ENCODE measurements around the gene HLA-DQA2. TPM values are rescaled to one million over a fixed set of nuclear protein-coding genes. Genes with fewer than 3 reads are reported as not detected.
"Not testable (repeated sequence)": the region's sequence is repeated elsewhere in the genome, so short reads cannot be mapped to it uniquely, and the experiment has no call there.

The HLA-DQA2 gene
- polyA plus RNA-seq (ENCODE audit: insufficient read length in 4 of 4), result under 1 TPM in 2 of 4 donors, not detected in 2; 0.14 to 0.38 TPM

DNA sequence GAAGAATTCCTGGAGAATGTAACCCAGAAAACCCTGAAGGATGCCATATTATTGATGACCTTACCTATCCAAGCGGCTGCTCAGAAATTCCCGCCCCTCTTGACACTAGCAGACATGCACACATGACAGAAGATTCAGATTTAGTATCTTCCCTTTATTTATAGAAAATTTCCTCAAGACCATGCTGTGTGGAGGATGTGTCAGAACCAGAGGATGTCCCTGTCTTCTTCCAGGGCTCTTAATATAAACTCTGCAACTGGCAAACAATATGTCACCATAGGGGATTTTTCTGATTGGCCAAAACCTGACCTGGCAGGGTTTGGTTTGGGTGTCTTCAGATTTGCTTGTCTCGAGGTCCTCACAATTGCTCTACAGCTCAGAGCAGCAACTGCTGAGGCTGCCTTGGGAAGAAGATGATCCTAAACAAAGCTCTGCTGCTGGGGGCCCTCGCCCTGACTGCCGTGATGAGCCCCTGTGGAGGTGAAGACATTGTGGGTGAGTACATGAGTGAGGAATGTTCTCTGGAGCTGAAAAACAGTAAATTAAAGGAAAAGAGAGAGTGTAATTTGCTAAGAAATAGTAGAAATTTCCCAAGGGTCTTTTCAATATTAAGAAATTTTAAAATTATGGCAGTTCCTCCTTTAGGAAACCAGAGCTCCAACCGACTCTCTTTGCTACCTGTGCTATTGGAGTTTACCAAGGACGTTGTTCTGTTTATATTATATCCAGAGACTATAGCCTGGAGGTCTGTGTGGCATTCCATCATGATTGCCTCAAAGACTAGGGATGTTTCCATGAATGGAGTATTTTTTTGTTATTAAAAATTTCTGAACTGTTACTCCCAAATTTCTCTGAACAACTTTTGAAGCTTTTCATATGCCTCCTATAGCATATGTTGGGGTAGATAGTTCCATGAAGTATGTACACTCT lies at the start of gene HLA-DQA2:
Gene HLA-DQA2, plus strand, starts transcription at position 361 of the 930 bp plus-strand sequence. Its CDS starts 53 bp downstream, at position 414.
- no peak for DNase-seq (ENCODE audit: low read depth in 4 of 4, low spot score in 3 of 4)

DNA sequence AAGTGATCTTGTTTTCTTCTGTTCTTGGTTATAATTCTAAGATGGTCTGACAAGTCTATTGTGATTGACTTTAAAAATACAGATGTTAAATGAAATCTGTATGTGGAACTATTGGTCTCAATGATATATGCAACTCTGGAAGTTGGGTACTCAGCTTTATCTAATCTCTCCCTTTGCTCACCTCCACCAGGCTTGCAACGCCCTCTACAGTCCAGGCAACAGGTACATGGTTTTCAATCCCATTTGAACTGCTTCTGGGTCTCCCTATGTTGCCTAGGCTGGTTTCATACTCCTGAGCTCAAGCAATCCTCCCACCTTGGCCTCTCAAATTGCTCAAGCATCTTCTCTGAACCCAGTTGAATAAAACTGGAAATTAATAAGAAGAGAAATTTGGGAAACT lies 49.2 kb upstream of the HLA-DQA2 start:
- no peak for DNase-seq (ENCODE audit: low read depth in 4 of 4, low spot score in 3 of 4)

DNA sequence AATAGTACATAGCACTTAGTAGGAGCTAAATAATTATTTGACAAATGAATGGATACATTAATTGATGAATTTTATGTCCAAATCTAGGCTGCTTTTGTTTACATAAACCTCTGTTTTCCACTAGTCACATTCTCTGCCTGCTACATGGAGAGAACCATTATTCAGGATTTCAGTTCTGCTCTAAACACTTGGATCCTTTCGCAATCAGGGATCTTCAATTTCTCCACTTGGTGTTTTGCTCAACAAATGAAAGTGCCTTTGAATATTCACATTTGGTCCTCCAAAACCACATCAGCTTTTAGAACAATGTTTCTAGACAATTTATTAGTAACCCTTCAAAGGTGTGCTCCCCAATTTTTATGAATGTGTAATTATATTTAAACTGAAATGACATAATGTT lies 44.2 kb upstream of the HLA-DQA2 start:
- no peak for DNase-seq (ENCODE audit: low read depth in 4 of 4, low spot score in 3 of 4)

DNA sequence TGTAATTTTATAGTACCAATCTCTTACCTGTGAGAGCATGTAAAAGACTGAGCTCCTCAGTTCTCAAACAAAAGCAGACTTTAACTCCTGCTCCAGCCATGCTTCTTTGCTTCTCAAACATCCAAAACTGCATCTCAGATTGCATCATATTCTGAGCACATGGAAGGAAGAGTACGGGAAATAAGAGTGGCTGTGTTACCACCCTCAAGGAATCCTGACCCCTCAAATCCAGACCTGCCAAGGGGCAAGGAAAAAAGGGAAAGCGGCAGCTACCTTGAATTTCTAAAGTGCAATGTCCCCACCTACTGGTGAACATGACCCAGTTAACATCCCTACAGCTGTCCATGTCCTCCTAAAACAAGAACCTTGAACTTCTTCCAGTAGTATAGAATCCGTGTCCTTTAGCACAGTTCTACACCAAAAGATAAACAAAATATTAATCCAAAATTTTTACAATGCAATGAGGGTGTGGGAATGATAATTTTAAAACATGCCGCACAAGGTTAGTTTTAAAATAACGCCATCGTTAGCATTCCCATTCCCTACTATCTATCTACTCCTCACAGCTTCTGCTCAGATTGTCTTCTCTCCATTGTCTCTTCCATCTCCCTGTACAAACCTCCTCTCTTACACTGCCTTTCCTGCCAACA lies 40.7 kb upstream of the HLA-DQA2 start:
- peak; percentile 55 to 58 (median 58) for DNase-seq (ENCODE audit: low read depth in 4 of 4, low spot score in 3 of 4)

DNA sequence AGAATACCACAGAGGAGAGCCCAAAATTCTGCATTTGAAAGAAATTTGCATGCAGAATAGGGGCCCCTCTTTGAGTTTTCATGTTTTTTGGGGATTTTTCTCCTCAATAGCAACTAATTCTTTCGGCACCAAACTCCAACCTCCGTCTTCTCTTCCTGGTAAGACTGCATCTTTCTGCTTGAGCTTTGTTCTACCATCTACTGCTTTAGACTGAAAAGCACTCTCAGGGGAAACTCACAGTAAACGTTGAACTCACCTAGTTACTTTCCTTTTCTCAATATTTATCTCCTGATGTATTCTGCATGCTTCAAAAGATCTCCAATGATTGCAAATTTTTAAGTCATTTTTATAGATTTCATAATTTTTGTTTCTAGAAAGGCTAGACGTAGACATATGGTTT lies 37.8 kb upstream of the HLA-DQA2 start:
- no peak for DNase-seq (ENCODE audit: low read depth in 4 of 4, low spot score in 3 of 4)

DNA sequence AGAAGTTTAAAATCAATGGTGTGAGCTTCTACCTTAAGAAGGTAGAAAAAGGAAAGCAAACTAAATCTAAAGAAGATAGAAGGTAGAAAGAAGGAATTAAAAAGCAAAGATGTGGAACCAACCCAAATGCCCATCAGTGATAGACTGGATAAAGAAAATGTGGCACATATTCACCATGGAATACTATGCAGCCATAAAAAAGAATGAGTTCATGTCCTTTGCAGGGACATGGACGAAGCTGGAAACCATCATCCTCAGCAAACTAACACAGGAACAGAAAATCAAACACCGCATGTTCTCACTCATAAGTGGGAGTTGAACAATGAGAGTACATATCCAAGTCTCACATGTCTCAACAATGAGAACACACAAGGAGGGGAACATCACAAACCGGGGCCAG lies 36.0 kb upstream of the HLA-DQA2 start:
- DNase-seq (ENCODE audit: low read depth in 4 of 4, low spot score in 3 of 4), result not testable (repeated sequence)

DNA sequence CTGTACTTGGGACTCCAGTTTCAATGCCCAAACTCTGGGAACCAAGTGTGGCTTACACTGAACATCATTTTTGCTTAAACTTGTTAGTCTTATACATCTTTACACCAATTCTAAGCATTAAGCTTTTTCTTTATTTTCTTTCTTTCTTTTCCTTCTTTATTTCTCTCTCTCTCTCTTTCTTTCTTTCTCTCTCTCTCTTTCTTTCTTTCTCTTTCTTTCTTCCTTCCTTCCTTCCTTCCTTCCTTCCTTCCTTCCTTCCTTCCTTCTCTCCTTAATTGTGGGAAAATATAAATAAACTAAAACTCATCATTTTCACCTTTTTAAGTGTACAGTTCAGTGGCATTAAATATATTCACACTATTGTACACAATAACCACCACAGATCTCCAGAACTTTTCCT lies 31.6 kb upstream of the HLA-DQA2 start:
- no peak for DNase-seq (ENCODE audit: low read depth in 4 of 4, low spot score in 3 of 4)

DNA sequence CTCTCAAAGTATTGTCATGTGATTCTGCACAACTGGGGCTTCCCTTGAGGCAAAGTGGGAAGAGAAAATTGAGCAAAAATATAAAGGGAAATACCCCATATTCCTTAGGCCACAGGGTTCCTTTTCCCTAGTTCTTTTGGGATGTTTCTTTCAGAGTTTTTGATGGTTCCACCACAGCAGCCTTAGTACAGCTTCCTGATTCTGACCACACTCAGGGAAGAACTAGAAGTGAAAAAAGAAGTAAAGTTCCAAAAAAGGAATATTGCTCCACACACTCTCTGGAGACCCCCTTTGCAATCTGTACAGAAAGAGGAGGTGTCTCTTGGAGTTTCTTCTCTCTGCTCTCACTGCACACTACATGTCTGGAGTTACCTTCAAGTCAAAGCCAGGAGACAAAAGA lies 27.9 kb upstream of the HLA-DQA2 start:
- no peak for DNase-seq (ENCODE audit: low read depth in 4 of 4, low spot score in 3 of 4)

DNA sequence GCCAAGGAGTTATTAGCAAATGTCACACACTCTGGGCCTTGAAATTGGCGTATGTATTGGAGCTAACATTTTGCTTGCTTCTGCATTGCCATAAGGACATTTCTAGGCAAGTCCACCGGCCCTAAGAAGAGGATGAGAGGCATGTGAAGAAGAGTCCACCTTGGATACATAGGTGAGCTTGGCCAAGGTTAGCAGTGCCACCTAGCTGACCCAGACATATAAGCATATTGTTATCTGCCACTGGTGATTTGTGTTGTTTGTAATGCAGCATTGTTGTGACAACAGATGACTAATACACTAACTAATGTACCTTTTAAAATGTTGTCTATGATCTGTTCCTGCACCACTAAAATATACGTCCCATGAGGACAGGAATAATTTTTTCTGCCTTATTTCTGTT lies 24.8 kb upstream of the HLA-DQA2 start:
- DNase-seq (ENCODE audit: low read depth in 4 of 4, low spot score in 3 of 4), result no peak

DNA sequence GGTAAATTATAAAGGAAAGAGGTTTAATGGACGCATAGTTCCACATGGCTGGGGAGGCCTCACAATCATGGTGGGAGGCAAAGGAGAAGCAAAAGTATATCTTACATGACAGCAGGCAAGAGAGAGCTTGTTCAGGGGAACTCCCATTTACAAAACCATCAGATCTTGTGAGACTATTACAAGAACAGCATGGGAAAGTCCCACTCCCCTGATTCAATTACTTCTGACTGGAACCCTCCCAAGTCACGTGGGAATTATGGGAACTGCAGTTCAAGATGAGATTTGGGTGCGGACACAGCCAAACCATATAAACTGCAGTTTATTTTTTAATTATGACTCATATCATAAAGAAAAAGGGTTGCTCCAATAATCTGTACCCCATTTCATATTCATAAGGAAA lies 22.3 kb upstream of the HLA-DQA2 start:
- DNase-seq (ENCODE audit: low read depth in 4 of 4, low spot score in 3 of 4), result no peak

DNA sequence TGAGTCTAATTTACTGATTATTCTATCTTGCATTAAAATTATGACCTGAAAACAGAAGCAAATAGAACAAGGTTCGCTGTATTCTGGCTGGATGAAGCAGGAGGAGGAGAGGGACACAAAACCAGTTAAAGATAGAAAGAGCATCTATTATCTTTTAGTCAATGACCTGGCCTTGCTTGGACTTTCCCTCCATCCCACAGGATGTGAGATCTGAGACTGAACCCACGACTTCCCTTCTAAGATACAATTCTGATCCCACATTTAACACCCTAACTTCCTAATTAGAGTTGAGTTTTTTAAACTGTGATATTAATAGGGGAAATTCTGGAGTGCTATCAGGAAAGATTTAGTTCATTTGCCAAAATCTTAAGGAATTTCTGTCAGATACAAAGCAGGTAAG lies 3.1 kb upstream of the HLA-DQA2 start:
- DNase-seq (ENCODE audit: low read depth in 4 of 4, low spot score in 3 of 4), result no peak

DNA sequence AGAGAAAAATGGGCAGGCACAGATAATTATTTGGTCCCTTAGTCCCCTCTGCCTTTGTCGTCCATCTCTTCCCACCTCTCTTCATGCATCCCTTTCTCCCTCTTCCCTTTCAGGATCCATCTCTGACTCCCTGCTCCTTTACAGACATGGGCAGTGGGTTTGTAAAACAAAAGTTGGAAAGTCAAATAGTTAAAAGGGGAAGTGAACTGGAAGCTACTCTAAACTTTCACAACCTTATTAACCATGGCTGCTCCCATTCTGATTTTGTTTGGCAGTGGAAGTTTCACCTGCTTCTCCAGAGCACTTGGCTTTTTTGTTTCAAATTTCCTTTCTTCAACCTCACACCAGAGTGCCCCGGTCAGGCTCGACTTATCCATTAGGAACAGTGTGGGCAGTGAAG lies 1.2 kb downstream of the HLA-DQA2 start:
- no peak for DNase-seq (ENCODE audit: low read depth in 4 of 4, low spot score in 3 of 4)

DNA sequence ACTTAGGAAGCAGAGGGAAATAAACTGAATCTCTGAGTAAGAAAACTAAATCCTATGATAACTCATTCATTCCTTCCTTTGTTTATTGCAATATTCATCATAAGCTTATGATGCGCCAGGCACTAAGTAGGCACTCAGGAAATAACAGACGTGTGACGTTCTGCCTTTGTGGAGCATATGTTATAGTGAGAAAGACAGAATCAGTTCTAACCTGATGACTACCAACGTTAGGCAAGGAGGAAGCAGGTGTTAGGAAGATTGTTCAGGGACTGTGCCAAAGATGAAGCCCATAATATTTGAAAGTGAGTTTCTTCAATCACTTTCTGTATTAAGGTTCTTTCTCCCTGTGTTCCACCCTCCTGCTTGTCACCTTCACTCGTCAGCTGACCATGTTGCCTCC lies 3.6 kb downstream of the HLA-DQA2 start:
- no peak for DNase-seq (ENCODE audit: low read depth in 4 of 4, low spot score in 3 of 4)

DNA sequence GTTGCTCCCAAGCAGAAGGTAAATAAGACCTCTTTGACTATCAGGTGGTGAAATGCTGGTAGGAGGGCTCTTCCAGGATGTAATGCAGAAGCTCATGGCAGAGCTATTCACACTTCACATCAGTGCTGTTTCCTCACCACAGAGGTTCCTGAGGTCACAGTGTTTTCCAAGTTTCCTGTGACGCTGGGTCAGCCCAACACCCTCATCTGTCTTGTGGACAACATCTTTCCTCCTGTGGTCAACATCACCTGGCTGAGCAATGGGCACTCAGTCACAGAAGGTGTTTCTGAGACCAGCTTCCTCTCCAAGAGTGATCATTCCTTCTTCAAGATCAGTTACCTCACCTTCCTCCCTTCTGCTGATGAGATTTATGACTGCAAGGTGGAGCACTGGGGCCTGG lies 4.5 kb downstream of the HLA-DQA2 start:
- not testable (repeated sequence) for DNase-seq (ENCODE audit: low read depth in 4 of 4, low spot score in 3 of 4)

DNA sequence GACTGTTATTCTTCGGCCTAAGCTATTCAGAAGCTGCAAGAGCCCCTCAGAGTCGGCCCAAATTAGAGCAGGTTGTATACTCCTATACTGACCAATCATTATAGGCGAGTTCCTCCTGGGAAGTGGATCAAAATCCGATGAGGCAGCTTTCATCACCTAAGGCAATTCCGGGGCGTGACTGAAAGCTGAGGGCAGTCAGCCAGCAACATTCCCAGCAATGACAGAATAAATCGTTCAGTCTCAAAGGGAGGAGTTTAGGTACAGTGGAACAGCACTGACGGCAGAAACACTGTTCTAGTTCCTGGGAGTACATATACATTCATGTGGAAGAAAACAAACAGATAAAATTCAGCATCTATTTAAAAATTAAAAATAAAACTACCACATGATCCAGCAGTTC lies 11.4 kb downstream of the HLA-DQA2 start:
- peak in 1 of 4 donors; percentile 6 for DNase-seq (ENCODE audit: low read depth in 4 of 4, low spot score in 3 of 4)

DNA sequence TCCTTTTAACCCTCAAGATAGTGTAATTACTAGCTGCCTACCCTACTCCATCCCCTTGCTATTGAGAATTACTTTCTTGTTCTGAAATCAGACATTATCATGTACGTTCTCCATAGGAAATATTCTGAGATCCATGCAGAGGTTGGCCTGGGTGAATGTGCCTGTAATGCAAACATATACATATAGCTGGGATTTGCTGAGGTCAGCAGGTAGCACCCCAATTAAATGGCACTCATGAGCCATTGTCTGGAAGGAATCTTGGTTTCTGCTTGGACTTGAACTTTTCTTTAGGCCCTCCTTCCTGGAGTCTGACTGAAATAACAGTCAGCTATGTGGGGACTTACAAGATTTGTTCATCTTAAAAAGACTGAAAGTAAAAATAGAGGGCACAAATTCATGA lies 18.5 kb downstream of the HLA-DQA2 start:
- no peak for DNase-seq (ENCODE audit: low read depth in 4 of 4, low spot score in 3 of 4)

DNA sequence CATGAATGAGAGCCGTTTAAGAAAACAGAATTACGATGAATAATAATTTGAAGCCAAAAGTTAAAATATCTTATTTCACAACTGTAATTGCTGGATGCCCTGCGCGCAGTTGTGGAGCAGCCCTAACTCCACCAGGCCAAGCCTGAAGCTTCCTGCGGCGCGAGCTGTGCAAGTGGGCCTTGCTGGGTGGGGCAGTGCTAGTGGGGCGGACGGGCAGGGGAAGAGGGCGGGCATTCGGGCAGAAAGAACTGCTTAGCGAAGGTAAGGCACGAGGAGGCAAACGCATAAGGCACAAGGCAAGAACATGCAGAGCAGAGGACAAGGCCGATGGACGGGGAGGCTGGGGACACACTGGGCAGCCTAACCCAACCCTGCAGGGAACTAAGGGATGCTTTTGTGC lies 19.9 kb downstream of the HLA-DQA2 start:
- DNase-seq (ENCODE audit: low read depth in 4 of 4, low spot score in 3 of 4), result no peak

DNA sequence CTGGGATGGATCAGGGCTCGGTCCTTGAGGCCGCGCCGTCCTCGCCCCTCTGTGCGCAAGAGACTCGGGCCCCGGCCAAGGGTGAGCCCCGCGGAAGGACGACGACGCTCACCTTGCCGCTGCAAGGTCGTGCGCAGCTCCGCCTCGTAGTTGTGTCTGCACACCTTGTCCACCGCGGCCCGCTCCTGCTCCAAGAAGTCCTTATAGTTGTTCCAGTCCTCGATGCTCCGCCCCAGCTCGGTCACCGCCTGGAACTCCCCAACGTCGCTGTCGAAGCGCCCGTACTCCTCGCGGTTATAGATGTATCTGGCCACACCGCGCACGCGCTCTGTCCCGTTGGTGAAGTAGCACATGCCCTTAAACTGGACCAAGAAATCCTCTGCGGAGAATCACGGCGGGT lies 20.4 kb downstream of the HLA-DQA2 start:
- no peak for DNase-seq (ENCODE audit: low read depth in 4 of 4, low spot score in 3 of 4)

DNA sequence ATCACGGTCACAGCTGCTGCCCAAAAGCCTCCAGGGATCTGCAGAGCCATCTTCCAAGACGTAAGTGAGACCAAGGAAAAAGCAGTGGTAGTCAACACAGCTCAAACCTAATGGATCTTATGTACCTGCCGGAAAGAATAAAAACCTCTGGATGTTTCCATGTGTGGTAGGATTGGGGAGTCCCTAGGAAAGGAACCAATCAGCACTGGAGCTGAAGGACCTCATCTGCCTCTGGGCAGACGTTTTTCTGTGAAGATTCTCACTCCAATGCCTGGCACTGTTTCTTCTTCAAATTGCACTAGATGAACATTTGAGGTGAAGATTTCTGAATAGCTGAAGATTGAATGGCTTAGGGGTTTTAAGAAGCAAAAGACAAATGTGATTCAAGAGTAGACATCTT lies 22.2 kb downstream of the HLA-DQA2 start, which contains the start of gene HLA-DQB2:
Gene HLA-DQB2, minus strand, starts transcription at position 112 of the 400 bp plus-strand sequence. Its CDS starts 62 bp downstream, at position 50.
- no peak for DNase-seq (ENCODE audit: low read depth in 4 of 4, low spot score in 3 of 4)

DNA sequence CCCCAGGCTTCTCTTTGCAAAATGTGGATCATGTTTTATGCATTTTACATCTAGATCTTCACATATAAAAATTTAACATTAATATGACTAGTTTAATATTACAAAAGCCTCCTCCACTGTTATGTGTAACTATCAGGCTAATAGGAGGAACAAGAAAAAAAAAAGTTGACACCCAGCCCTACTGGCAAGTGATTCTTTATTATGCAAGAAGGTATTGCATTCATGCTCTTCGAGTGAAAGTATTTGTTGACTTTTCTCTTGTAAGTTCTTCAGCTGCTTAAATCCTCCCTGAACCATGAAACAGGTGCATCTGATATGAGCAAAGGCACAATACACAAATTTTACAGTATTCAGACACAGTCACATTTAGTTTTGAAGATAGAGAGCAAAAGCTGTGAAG lies 22.9 kb downstream of the HLA-DQA2 start:
- DNase-seq (ENCODE audit: low read depth in 4 of 4, low spot score in 3 of 4), result no peak

DNA sequence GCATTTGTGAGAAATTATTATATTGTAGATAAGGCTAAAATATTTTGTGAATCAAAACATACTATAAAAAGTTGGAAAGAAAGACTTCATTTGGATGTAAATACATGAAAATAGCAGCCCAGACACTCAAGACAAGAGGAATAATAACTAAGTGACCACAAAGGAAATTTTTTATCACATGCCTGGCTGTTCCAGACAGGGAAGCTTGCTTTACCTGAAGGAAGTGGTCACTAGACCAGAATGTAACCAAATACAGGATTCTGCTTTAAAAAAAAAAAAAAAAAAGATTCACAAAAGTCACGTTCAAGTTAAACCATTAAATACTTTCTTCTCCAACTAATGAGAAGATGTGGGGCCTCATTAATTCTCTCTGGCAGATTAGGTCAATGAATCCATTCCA lies 31.5 kb downstream of the HLA-DQA2 start:
- no peak for DNase-seq (ENCODE audit: low read depth in 4 of 4, low spot score in 3 of 4)

DNA sequence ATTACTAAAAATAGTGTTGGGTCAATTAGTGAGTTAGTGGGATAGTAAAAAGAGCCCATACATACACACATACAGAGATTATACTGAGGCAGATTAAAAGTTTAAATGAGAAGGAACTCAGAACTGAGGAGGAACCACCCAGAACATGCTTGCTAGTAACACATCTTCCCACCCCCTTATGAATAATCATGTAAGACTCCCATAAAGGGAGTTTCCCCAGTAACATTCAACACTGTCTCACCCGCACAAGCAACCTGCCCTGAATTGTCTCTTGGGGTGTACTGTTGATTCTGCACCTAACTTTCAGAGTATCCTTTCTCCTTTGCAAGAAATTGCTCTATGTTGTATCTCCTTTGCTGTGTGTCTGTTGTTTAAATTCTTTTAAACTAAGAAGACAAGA lies 33.2 kb downstream of the HLA-DQA2 start:
- DNase-seq (ENCODE audit: low read depth in 4 of 4, low spot score in 3 of 4), result no peak

Measured in right renal pelvis (tissue), 4 donors.